ENCODE results near the gene SDHA. TPM values are rescaled to one million over a fixed set of nuclear protein-coding genes. Genes with fewer than 3 reads are reported as not detected.
"Not testable (repeated sequence)": the region's sequence is repeated elsewhere in the genome, so short reads cannot be mapped to it uniquely, and the experiment has no call there.

Gene SDHA
- total RNA-seq, 1 donor from 2014 or later = 184 TPM

DNA sequence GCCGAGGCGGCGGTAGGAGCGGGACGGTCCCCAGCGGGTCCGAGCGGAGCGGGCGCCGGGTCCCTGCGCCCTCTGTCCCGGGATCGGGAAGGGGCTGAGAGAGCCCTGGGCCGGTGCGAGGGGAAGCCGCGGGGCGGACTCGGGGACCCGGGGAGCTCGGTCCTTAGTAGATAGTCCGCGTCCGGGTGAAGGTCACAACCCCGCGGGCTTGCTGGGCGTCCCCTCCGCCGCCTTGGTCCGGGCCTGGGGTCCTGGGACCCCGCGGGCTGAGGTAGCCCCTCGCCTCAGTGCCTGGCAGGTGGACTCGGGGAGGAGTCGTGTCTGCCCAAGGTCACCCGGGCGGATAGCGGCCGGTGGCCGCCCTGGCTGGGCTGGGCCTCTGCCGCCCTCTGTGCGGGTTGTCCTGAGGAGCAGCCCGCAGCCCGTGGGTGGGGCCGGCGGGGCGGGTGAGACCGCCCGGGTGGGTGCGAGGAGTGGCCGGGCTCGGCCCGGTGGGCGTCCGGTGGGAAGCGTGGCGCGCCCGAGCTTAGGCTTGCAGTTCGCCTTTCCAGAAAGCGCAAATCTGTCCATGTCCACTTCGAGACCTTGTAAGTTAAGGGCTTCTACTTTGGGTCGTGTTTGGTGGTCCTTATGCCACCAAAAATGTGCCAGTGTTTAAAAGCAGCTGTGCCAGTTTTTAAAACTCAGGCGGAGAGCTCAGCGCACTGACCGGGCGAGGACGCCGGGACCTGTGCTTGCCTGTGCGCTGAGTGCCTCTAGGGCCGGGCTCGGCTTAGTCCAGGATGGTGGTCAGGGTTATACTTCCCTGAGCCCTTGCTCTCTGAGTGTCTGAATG, 554 bp downstream of the SDHA start:
- DNase-seq (ENCODE audit: low read depth) = peak; percentile 43

DNA sequence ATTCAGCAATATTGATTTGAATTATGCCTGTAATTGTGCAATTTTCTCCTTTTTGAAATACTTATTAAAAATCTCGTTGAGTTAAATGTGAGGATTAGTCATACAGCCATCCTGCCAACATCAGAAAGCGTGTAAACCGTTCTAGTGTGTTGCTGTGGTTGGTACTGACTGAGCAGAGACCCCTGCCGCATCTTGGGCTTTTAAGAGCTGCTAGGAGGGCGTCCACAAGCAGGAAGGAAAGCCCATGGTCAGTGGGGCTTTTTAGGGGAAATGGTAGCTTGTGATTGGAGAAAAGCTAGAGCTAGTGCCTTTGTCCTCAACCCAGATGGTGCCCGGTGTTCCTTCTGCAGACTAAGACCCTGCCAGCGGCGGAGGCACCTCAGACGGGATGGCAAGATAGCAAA, 1.3 kb downstream of the SDHA start:
- DNase-seq (ENCODE audit: low read depth) = peak; percentile 30

DNA sequence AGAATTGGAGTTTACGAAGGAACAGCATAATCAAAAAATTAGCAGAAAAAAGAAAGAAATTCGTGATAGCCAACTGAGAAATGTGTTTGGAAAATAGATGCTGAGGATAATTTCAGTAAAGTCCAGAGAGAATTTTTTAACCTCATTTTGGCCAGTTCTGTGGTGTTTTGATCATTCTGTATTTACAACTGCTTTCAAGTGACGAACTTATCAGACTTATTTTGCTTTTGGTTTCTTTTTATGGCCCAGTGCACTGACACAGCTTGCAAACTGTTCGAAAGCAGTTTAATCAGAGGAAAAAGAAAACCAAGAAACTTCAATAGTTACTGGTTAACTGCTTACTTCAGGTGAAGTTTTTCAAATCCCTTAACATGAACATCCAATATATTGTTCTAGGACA, 1.9 kb downstream of the SDHA start:
- no peak for DNase-seq (ENCODE audit: low read depth)

DNA sequence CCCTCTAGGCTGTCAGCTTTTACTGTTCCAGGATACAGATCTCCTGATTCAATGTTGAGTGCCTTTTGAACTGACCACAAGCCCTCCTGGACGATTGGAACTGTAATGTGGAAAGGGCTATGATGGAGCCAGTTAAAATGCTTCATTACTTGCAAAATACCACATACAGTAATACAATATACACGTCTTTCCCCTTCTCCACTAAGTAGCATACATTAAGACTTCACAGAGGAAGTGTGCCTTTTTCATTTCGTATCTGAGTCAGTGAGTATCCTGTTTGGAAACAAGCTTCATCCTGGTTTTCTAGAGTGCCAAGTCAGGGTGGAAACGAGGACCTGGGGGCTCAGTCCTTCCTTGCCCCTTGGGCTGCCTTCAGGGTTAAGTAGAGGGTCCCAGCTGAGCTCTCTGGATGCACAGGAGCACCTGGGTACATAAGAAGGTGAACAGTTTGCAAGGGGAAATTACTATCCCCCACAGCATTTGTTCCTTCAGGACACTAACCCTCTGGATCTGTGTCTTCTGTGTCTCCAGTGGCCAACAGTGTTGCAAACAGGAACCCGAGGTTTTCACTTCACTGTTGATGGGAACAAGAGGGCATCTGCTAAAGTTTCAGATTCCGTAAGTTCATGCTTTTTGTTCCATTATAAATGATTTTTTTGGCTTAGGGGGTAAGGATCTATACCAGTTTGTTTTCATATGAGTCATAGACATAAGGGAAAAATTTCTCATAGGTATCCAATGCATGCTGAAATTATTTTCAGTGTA, 5.0 kb downstream of the SDHA start:
- not testable (repeated sequence) for DNase-seq (ENCODE audit: low read depth)

DNA sequence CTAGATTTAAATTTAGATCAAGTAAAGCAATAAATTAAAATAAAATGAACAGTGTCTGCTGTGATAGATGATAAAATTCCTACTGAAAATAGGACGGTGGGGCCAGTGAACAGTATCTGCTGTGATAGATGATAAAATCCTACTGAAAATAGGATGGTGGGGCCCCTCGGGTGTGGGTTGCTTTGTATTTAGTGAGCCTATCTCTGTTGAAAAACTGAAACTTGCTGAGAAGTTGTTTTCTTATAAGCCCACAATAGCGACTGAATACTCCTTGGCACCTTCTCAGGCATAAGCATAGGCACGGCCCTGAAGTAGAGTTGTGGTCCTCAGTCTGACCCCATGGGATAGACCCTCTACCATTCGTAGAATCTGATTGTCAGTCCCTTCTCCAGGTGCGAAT, 5.7 kb downstream of the SDHA start:
- DNase-seq (ENCODE audit: low read depth) = no peak

DNA sequence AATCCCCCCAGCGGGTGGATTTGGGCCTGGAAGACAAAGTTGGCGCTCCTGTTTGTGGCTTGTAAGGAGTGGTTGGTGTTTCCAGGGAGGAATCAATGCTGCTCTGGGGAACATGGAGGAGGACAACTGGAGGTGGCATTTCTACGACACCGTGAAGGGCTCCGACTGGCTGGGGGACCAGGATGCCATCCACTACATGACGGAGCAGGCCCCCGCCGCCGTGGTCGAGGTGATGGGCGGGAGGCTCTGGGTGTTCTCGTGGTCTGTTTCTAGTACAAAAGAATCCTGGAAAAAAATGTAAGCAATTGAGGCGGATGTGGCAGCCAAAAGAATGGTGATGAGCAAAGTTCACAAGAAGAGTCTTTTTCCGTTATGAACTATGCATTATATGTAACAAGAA, 7.2 kb downstream of the SDHA start:
- DNase-seq (ENCODE audit: low read depth) = no peak

DNA sequence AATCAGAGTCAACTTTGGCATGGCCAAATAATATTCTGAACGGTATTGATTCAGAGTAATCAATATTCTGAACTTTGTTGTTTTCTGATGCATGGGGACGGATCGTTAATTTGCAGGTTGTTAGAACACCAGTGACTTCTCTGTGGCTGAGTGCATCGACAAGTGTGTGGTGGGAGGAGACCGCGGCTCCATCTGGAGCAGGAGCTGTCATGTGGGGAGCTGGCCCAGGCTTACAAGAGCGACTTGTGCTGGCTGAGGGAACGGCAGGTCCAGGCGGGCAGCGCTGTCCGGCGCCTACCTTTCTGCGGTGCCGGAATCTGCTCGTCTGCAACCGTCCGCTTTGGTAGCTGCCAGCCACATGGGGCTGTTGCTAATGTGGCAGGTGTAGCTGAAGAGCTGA, 9.3 kb downstream of the SDHA start:
- DNase-seq (ENCODE audit: low read depth) = not testable (repeated sequence)

DNA sequence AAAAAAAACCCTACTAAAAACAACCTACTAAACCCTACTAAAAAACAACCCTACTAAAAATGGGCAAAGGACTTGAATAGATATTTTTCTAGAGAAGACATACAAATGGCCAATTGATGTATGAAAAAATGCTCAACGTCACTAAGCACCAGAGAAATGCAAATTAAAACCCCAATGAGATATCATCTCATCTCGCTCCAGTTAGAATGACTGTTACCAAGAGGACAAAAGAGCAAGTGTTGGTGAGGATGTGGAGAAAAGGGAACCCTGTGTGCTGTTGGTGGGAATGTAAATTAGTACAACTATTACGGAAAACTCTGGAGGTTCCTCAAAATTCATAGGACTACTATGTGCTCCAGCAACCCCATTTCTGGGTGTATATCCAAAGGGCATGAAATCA, 10.8 kb downstream of the SDHA start:
- DNase-seq (ENCODE audit: low read depth) = no peak

DNA sequence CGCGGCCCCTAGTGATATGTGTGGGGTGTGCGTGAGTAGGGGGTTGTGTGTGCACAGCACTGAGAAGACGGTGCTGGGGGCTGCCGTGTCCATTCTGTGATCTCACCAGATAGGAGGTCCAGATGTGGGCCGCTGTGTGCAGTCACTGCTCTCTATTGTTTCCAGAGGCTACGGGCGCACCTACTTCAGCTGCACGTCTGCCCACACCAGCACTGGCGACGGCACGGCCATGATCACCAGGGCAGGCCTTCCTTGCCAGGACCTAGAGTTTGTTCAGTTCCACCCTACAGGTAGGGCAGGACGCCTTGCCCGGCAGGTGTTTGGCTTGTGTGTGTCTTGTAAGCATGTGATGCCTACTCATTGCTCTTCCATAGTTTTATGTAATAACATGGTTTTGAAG, 12.6 kb downstream of the SDHA start:
- no peak for DNase-seq (ENCODE audit: low read depth)

DNA sequence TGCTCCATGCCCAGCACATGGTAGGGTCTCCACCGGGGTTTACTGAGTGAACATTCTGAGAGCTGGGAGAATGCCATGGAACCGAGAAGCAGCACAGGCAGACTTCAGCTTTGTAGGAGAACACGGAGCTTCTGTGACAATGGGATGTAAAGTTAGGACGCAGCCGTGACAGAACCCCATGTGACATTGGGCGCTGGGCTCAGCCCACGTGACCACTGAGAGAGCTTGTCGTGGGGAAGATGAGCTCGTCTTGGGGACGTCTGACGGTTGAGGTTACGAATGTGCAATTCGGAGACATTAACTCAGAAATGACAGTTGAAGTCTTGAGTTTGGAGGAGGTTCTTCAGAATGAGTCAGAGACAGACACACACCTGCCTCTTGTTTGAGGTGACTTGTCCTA, 13.5 kb downstream of the SDHA start:
- DNase-seq (ENCODE audit: low read depth) = no peak

DNA sequence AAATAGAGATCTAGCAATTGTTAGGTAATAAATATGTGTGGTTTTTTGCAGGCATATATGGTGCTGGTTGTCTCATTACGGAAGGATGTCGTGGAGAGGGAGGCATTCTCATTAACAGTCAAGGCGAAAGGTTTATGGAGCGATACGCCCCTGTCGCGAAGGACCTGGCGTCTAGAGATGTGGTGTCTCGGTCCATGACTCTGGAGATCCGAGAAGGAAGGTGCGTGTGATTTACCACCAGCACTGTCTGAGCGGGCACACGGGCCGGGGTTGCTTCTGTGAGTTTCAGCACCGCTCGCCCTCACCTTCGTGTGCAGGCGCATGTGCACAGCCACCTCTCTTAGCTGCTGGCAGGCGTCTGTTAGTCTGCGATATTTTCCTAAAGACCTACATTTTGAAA, 15.3 kb downstream of the SDHA start:
- DNase-seq (ENCODE audit: low read depth) = not testable (repeated sequence)

DNA sequence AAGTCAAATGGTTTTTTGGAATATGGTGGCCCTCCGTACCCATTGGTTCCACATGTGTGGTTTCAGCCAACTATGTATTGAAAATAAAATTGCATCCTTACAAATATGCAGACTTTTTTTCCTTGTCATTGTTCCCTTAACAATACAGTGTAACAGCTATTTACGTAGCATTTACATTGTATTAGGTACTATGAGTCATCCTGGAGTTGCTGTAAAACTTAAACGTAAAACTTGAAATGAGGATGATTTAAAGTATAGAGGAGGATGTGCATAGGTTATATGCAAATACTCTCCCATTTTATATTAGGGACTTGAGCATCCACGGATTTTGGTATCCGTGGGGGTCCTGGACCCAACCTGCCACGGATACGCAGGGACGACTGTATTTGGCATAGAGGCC, 16.3 kb downstream of the SDHA start:
- DNase-seq (ENCODE audit: low read depth) = no peak

DNA sequence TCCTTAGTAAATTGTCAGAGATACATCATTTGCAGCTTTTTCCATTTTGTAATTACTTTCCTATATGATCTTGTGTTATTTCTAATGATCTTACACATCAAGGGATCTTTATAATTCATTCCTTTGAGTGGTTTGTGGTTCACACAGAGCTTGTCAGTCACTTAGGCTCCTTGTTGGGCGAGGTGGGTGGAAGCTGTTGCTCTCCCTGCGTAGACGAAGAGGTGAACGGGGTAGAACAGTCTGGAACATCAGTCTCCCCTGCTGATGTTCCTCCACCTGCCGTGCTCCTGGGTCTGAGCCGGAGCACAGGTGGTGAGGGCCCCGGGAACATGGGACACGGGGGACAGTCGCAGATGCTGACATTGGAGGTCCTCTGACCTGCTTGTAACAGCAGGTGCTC, 17.4 kb downstream of the SDHA start:
- DNase-seq (ENCODE audit: low read depth) = not testable (repeated sequence)

DNA sequence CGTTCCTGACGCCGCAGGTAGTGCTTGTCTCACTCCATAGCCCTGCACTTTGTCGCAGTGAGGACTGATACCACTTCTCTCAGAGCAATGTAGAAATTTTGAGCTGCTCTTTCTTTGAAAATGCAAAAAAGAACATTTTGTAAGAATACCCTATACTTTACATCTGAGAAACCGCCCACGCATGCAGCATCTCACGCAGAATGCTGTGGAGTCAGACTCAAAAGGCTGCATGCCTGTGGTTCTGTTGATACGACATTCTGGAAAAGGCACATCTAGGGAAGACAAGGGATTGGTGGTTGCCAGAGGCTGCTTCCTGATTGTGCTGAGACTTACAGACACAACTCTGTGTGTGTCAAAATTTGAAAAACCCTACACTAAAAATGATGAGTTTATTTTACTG, 19.8 kb downstream of the SDHA start:
- DNase-seq (ENCODE audit: low read depth) = not testable (repeated sequence)

DNA sequence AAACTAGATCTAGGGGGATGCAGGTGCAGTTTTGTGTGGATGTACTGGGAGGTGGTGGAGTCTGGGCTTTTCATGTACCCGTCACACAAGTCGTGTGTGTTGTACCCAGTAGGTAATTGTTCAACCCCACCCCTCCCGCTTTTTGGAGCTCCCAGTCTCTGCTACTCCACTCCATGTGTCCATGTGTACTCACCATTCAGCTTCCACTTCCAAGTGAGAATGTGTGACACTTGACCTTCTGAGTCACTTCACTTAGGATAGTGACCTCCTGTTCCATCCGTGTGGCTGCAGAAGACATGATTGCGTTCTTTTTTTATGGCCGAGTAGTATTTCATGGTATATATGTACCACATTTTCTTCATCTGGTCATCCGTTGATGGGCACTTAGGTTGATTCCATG, 22.4 kb downstream of the SDHA start:
- not testable (repeated sequence) for DNase-seq (ENCODE audit: low read depth)

DNA sequence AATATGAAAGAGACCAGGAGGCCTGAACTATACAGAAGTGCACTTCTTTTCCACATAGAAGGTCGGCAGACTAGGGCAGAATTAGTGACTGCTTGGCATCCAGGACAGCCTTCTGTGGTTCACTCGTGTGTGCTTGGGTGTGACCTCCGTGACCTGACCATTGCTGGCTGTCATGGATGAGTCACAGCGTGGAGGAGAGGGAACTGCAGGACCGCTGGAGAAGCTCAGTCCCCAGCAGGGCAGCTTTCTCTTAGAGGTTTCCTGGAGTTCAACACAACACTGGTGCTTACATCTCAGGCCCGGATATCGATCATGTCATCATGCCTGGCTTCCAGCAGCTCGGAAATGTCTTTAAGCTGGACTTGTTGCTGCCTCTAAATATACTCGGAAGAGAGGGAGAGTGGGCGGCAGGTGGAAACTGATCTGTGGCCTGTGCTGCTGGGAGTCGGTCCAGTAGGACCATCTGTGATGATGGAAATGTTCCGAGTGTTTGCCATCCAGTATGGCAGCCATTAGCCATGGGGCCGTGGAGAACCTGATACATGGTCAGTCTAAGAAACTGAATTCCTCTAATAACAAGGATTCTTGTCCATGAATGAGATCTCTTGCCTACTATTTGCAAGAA, 23.0 kb downstream of the SDHA start:
- peak; percentile 85 for DNase-seq (ENCODE audit: low read depth)

DNA sequence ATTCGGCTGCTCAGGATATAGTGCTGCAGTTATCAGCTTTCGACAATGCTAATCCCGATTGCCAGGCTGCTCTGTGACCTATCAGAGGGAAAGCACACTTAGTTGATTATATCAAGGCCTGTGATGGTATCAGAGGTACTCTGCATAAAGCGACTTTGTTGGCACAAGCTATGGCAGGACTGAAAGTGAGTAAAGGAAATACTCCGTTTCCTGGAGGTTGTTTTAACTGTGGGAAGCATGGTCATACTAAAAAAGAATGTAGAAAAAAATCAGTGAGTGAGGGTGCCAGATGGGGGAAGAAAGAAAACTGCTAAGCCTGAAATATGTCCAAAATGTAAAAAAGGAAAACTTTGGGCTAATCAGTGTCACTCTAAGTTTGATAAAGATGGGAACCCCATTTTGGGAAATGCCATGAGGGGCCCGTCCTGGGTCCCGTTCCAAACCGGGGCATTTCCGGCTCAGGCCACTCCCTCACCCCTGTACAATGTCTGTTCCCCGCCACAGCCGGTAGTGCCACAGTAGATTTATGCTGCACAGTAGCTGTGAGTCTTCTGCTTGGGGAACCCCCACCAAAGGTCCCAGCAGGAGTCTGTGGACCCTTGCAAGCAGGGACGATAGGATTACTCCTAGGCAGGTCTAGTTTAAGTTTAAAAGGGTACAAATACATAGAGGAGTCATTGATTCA, 25.7 kb downstream of the SDHA start:
- not testable (repeated sequence) for DNase-seq (ENCODE audit: low read depth)

DNA sequence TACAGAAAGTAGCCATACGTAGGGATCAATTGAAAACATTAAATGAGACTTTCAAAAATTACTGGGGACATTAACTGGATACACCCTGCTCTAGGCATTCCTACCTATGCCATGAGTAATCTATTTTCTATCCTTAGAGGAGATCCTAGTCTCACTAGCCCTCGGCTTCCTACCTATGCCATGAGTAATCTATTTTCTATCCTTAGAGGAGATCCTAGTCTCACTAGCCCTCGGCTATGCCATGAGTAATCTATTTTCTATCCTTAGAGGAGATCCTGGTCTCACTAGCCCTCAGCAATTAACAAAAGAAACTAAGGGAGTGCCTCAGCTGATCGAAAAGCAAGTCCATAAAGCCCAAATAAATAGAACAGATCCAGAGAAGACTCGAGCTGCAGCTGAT, 27.6 kb downstream of the SDHA start:
- not testable (repeated sequence) for DNase-seq (ENCODE audit: low read depth)

DNA sequence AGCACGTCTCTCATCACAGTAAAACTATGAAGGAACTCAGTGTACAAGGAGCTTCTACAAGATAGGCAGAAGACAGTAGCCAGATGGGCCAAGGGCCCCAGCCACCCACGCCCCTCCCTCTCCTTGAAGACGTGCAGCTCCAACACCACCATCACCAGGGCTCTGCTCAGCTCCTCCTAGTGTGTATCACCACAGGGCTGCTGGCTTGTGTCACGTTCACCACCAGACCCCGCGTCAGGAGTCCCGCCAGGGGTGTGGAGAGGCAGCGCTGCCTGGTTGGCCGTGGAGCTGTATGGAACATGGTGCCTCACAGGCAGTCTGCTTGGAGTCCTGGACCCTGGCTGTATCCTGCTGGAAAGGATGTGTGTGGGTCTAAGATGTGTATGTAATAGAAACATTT, 32.3 kb downstream of the SDHA start:
- DNase-seq (ENCODE audit: low read depth) = not testable (repeated sequence)

DNA sequence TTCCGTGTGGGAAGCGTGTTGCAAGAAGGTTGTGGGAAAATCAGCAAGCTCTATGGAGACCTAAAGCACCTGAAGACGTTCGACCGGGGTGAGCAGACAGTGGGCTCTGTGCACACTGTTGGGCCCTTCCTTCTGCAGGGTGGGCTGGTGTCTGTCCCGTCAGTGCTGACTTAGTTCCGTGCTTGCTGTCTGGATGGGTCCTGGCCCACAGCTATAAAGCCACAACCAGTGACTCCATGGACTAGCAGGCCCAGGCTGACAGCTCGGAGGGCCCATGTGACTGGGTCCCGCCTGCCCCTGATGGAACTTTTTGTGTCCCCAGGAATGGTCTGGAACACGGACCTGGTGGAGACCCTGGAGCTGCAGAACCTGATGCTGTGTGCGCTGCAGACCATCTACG, 32.9 kb downstream of the SDHA start:
- not testable (repeated sequence) for DNase-seq (ENCODE audit: low read depth)

DNA sequence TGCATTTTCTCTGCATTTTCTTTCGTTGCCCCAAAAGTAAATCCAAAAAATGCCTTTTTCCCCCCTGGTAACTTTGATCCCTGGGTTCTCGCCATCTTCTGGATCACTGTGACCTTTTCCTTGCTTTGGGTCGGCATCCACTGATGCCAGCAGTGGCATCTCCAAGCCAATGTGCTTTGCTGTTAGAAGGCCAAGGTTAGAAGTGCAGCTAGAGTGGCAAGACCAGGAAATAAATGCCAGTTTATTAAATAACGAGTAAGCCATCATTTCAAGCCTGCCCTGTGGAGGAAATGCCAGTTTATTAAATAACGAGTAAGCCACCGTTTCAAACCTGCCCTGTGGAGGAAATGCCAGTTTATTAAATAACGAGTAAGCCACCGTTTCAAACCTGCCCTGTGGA, 33.4 kb downstream of the SDHA start:
- DNase-seq (ENCODE audit: low read depth) = not testable (repeated sequence)

DNA sequence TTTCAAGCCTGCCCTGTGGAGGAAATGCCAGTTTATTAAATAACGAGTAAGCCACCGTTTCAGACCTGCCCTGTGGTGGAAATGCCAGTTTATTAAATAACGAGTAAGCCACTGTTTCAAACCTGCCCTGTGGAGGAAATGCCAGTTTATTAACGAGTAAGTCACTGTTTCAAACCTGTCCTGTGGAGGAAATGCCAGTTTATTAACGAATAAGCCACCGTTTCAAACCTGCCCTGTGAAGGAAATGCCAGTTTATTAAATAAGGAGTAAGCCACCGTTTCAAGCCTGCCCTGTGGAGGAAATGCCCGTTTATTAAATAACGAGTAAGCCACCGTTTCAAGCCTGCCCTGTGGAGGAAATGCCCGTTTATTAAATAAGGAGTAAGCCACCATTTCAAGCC, 33.9 kb downstream of the SDHA start:
- not testable (repeated sequence) for DNase-seq (ENCODE audit: low read depth)

Data from myocyte (in vitro differentiated cells).